Epithelial cell of esophagus (primary cell): ENCODE data around the gene KERA.
A peak's percentile ranks its signal among the peaks of the same experiment; 100 is the strongest.

Source experiments
- DNase-seq: peaks from one replicate; pipeline ENCODE4 v3.0.0; 2010; ENCODE audit warnings: low read depth
- H3K4me3 ChIP-seq: 2 replicates; pipeline ENCODE4 v1.5.1; 2011; ENCODE audit warnings: mild to moderate bottlenecking, low read length, control low read depth
- CTCF ChIP-seq: IDR thresholded peaks from 2 replicates; pipeline ENCODE4 v1.5.1; 2011; ENCODE audit warnings: low read depth, mild to moderate bottlenecking, low read length, control low read depth, inconsistent platforms; ENCODE audit not compliant: insufficient read depth; ENCODE audit errors: missing control alignments

Gene KERA

GRCh38 chr12:91059211-91059610, 1.4 kb upstream of the KERA start:
- TF ChIP-seq CTCF, result no peak
- DNase-seq, result no peak
- no peak overlapping the region for H3K4me3 ChIP-seq

- no peak overlapping the region for H3K4me3 ChIP-seq
- peak; percentile 9 for DNase-seq
- TF ChIP-seq CTCF, result no peak
These were observed 962 bp upstream of the KERA start for GRCh38 chr12:91058786-91059185.

GRCh38 chr12:91056488-91056887, 1.3 kb downstream of the KERA start:
- no peak for DNase-seq
- no peak for TF ChIP-seq CTCF
- no peak overlapping the region for H3K4me3 ChIP-seq

GRCh38 chr12:91055976-91056375, 1.8 kb downstream of the KERA start:
- DNase-seq, result no peak
- no peak overlapping the region for H3K4me3 ChIP-seq
- TF ChIP-seq CTCF, result no peak

GRCh38 chr12:91053951-91054715, 3.7 kb downstream of the KERA start:
- TF ChIP-seq CTCF, result no peak
- H3K4me3 ChIP-seq, result no peak overlapping the region
- DNase-seq, result peak; percentile 9

GRCh38 chr12:91052026-91052425, 5.8 kb downstream of the KERA start:
- TF ChIP-seq CTCF, result no peak
- no peak for DNase-seq
- no peak overlapping the region for H3K4me3 ChIP-seq

GRCh38 chr12:91044586-91044985, 13.2 kb downstream of the KERA start:
- H3K4me3 ChIP-seq, result no peak overlapping the region
- no peak for DNase-seq
- TF ChIP-seq CTCF, result no peak
